ENCODE results near the gene AOPEP.

DNA sequence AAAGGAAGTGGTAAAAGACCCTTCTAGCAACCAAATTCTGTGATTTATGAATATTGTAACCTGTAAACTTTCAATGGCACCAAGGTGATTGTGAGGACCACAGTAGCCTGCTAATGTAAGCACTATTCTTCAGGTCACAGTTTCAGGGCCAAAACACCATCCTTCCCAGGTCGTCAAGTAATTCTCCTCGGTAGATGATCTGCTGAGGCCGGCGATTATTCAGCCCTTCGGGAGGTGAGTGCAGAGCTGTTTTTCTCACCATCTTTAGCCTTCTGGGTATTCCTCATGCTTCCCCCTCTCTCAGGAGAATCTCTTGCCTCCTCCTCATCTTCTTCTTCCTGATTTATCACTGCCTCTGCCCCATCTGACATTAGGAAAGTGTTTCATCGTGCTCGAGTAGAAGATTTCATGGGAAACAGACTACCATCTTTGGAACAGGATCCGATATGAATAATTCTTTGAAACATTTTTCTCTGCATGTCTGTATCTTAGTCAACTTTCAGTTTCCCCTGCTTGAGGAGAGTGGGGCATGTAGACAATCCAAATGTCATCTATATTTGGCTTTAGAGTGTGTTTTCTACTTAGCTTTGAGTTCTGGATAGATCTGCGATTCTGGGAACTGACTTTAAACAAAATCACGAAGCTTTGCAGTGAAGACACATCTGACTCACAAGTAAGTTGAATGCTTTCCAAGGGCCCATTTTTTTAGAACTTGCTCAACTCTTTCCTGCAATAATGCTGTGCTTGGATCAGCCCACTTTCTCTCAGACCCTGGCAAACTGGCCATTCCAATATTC, 173.9 kb downstream of the AOPEP start:
- TF ChIP-seq, protein P1, sequence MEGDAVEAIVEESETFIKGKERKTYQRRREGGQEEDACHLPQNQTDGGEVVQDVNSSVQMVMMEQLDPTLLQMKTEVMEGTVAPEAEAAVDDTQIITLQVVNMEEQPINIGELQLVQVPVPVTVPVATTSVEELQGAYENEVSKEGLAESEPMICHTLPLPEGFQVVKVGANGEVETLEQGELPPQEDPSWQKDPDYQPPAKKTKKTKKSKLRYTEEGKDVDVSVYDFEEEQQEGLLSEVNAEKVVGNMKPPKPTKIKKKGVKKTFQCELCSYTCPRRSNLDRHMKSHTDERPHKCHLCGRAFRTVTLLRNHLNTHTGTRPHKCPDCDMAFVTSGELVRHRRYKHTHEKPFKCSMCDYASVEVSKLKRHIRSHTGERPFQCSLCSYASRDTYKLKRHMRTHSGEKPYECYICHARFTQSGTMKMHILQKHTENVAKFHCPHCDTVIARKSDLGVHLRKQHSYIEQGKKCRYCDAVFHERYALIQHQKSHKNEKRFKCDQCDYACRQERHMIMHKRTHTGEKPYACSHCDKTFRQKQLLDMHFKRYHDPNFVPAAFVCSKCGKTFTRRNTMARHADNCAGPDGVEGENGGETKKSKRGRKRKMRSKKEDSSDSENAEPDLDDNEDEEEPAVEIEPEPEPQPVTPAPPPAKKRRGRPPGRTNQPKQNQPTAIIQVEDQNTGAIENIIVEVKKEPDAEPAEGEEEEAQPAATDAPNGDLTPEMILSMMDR (IDR thresholded peaks at IDR 0.05; ENCODE audit: low read length): no peak
- TF ChIP-seq EZH2 (IDR thresholded peaks at IDR 0.05; ENCODE audit: borderline replicate concordance, low read length): no peak

Data from OCI-LY1 (cell line).